CMK (cell line): Measurements from ENCODE around the gene DENND1B.

Source experiments
- DNase-seq: peaks from one replicate; pipeline ENCODE4 v3.0.0-alpha.2; 2010; ENCODE audit warnings: low read depth

The DENND1B gene

DNA sequence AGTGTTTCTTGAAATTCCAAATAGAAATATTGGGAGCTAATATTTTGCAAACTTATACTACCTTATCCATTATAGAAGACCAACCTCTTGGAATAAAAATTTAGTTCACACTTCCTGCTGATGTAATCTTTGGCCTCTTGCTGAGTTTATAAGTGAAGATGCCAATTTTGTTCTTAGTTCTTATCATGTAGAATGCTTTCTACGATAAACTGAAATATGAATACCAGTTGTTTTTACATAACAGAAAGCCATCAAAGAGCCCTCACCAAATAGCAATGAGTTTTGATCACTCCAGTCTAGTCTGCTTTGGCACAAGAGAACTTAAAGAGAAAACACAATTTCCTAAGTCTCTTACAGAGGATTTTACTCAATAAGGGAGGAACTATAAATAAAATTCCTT, 89.5 kb downstream of the DENND1B start:
- no peak for DNase-seq

DNA sequence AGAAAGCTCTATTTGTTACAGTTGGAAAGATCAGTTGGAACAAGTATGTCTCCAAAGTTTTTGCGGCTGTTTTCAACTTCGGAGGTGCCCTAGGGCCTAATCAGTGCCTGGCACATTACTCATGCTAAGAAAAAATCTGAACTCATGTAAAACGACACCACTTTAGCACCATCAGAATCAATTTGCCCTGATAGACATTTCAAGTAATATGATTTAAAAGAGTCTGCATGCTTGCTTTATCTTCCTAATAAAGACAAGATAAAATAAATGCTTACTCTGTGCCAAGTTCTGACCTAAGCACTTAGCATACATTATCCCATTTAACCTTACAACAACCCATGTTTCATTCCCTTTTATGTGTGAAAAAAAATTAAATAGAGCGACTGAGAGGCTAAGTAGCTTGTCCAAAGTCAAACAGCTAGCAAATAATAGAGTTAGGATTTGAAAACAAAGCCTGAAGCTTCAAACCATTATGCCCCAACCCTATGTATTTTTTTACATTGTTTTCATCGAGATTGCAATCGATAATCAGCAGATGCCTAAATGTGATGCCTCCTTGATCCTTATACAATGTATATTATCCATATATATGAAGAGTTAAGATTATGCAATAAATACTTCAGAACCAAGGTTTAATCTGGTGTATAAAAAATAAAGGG, 91.3 kb downstream of the DENND1B start:
- no peak for DNase-seq

DNA sequence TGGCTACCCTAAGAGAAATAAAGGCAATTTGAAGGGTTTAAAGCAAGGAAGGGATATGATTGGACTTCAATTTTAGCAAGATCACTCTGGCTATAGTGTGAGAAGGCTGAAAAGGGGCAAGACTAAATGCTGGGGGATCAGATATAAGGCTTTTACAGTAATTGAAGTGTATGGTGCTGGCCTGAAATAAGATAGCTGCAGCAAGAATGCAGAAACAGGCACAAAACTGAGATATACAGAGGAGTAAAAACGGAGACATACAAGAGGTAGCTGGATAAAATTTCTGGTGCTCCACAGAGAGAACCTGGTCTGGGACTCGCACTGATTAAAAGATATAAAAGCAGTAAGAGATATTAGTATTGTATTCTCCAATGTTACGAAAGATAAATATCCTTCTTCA, 92.0 kb downstream of the DENND1B start:
- no peak for DNase-seq

DNA sequence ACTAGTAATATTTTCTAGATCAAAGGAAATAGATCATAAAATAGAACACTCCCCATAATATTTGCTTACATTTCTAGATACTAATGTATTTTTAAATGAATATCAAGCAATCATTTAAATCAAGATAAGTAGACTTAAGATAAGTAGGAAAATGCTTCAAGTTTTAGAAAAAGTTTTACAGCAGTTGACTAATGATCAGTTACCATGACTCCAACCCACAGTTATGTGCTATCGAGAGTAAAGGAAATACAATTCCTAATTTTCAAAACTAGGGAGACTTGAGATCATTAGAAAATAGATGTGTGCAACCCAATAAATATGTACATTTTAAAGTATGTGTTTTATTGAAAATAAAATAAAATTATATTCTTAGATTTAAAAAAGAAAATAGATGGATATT, 95.0 kb downstream of the DENND1B start:
- DNase-seq: no peak

DNA sequence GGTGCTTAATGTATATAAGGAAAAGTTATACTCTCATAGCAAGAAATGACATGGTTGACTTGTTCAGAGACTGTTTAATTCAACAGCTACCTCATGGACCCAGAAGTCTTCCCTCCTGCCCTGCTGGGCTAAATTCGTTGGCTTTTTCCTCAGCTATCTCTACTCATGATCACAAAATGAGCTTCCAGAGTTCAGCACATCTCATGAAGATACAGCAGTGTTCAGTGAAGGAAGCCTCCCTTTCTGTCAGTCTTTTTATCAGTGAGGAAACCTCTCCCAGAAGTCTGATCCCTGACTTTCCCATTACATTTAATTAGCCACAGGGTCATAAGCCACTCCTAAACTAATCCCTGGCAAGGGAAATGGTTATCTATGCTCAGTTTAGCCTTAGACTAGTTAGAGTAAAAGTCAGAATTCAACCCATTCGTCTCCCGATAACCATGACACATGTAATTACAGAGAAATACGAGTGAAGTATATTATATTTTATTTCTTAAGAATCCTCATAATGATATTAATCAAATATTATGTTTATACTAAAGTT, 97.5 kb downstream of the DENND1B start:
- no peak for DNase-seq

DNA sequence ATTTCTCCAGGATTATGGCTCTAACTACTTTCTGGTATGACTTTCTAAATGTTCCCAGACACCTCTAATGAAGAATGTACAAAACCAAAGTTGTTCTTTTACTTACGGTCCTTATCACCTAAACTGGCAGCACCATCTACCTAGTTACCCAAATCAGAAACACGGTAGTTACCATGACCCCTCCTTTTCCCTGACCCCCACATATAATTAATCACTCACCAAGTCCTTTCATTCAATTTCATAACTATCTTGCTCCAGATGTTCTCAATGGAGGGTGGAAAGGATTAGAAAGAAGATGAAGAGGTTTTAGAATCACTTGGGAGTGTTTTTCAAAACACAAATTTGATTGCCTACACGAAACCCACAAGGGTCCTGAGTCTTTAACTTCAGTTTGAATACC, 98.0 kb downstream of the DENND1B start:
- no peak for DNase-seq

DNA sequence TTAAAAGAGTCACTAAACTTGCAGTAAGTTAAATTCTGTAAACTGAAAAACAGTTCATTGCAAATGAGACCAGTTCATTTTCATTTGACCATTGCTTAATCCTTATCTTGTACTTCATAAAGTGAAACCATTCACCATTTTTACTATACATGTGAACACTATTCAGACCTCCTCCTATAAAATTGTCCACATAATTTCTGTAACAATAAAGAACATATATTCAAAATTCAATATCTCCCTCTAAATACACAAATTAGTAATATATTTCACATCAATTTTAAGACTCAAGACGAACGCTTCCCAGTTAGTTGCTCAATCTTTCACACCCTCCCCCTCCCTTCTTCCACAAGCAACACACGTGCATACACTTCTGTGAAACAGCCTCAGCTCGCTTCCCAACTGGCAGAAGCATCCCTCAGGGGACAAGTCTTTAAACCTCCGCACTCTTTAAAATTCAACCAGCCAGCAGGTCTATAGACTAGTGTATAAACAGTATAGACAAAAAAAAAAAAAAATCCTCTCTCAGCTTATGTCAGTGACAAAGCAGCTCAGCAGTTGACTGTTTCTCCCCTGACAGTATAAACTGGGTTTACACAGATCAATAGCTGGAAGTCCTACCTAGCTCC, 99.6 kb downstream of the DENND1B start:
- no peak for DNase-seq

DNA sequence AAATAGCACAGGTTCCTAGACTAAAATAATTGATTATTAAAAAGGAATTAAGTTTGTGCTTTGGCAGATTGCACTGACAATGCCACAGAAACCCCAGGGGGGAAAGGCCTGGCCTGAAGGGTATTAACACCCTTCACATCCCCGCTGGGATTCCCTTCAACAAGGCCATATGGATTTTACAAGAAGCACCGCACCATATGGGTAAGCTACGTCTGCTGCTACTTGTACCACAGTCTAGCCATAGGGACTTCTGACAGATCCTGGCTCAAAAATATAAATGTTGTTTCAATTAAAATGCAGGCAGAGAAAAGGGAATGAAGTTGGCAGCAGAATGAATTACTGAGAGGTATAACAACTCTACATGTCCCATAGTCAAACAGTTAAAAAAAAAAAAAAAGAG, 101.0 kb downstream of the DENND1B start:
- no peak for DNase-seq

DNA sequence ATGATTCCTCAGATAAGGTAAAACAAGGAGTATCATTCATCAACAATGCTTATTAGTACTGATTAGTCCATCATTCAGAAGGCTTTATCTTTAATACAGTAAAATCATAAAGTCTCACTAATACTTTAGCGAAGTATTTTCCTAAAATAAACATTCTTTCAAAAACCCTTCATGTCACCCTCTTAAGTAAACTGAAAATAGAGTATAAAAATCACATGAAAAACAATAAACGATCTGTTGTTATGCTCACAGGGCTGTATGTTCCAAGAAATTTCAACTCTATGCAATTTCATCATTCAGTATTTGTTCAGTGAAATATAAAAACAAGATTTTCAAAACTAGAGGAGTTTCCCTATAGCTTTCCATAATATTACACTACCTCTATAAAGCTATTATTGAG, 102.0 kb downstream of the DENND1B start:
- DNase-seq: no peak

DNA sequence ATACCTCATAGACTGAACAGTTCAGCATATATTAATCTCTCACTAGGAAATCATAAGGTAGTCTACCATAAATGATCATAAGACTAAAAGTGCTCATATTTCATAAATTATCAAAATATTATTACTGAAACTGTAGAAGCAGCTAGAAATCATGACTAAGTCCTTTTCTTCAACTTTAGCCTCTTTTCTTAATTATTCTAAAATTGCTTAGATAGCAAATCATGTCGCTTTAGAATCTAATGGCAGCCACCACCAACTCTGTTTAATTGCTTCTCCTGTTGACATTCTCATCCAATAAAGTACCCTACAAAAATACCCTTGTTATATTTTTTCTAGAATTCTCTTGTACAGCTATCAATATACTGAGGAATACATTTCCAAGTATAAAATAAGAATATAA, 102.9 kb downstream of the DENND1B start:
- DNase-seq: no peak

DNA sequence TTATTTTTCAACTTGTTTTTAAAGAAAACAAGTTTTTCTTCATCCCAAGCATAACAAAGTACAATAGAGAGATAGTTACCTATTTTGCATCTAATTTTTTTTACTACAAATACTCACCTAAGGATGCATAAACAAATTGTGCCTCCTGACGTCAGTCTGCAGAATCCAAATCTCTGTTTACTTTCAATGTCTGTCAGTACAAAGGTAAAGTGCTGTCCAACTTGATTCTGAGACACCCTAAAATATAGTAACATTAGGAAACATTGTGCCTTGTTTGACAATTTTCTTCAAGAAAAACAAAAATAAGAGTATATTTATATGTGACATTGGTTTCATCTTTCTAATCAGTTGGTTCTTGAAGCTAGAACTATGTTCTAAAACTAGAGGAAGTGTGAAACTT, 103.4 kb downstream of the DENND1B start:
- no peak for DNase-seq

DNA sequence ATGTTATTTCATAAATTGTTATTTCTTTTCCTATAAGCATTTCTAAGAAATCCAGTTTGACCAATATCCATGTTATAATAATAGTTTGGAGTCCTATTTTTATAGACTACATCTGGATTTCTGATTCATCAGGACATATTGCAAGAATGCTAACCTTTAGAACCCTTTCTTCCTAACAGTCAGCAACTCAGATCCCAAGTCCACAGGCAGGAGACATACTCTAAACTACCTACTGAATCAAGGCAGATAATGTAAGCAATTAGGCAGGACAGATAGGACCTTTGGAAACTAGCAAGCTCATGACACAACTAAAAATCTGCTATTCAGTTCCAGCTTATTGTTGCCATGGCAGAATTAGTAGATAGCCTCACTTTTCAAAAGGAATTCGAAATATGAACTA, 104.1 kb downstream of the DENND1B start:
- DNase-seq: no peak

DNA sequence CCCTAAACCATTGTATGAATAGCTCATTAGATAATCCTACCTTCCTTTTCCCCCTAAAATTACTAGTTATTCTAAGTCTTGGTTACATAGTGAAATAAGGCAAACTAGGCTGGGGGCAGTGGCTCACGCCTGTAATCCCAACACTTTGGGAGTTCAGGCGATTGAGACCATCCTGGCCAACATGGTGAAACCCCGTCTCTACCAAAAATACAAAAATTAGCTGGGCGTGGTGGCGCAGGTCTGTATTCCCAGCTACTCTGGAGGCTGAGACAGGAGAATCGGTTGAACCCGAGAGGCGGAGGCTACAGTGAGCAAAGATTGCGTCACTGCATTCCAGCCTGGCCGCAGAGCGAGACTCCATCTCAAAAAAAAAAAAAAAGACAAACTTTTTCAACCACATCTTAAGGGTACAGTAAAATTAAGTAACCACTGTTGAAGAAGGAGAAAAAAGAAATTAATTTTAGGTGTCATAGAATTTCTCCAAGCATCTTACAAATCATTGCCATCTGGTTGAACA, 108.5 kb downstream of the DENND1B start:
- DNase-seq: no peak

DNA sequence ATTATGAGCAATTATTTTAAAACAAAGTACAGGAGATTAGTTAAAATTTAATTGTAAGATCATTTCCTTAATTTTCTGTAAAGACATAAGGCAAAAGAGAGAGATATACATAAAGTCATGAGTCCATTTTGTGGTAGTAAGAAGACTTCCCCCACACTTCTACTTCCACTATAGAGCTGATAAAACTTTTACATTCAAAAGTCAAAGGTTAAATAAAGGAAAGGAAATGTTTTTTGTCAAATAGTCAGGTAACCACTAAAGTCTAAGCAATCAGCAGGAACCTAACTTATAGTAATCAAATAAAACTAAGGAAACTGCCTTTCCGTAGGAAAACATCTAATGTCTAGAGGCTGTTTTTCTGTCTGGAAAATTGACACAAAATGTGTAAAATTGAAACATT, 110.9 kb downstream of the DENND1B start:
- DNase-seq: no peak

DNA sequence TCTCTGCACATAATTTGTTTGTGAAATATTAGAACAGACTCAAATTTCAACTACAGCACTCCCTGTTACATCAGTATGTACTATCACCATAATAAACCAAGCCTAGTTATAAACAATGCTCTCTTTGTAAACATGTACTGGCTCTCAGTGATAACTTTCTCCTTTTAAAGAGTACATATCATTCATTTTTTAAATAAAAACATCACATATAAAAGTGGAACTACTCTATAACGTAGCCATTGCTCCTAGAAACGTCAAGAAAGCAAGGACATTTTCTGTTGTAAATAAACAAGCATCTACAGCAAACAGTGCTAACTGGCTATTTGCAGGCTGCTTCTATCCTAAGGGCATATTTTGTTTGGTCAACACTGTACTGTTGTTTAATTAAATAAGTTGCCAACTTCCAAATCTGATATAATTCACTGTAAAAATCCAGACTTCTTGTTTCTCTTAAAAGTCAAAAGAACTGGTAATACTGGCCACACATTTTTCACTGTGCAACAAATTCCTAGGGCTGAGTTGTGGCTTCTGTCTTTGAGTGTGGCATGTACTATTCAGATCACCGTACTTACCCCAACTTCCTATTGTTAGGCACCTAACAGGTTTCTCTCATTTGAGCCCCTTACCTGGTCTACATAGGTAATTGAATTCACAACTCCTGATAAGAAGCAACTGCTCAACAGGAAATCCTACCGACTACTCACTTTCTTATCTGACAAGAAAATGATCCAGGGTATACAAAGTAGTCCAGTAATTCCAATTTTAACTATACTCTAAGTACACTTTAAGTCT, 111.9 kb downstream of the DENND1B start:
- no peak for DNase-seq

DNA sequence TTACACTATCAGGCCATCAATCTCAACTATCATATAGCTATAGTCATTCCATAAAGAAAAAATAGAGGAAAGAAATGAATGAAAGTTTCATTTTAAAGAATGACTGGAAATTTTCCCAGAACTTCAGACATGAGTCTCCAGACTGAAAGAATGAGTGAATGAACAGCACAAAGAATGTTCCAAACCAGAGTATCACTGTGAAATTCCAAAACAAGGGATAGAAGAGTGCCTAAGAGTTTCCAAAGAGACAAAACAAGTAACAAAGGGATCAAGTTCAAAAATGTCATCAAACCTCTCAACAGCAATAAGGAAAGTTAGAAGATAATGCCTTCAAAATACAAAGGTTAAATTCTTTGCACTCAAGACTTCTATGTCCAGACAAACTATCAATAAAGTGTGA, 114.9 kb downstream of the DENND1B start:
- DNase-seq: no peak

DNA sequence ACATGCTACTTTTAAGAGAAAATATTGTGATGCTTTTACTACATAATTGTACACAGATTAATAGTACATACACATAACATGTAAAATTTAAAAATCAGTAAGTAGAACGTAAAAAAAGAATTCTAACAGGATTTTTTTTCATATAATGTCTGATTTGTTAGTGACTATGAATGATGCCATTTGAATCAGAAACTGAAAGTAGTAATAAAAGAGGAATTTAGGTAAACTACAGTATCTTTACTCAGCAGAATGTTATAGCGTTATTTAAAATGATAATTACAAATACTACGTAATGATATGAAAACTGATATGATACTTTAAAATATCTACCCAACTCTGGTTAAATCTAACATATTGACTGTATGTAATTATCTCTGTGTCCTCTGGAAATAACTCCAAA, 116.1 kb downstream of the DENND1B start:
- DNase-seq: no peak

DNA sequence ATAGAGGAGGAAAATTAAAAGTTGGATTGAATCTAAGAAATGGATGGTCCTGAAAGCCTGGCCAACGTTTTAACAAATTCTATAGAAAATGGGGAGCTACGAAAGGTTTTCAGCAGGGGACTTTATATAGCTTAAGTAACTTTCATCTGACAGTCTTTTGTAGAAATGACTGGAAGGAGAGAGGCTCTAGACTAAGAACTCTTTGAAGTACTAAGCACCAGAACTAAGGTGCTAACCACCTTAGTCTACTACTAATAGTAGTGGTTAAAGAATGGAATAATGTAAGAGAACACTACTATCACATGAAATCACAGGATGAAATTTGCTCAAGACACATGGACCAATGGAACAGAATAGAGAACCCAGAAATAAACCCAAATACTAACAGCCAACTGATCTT, 126.1 kb downstream of the DENND1B start:
- no peak for DNase-seq

DNA sequence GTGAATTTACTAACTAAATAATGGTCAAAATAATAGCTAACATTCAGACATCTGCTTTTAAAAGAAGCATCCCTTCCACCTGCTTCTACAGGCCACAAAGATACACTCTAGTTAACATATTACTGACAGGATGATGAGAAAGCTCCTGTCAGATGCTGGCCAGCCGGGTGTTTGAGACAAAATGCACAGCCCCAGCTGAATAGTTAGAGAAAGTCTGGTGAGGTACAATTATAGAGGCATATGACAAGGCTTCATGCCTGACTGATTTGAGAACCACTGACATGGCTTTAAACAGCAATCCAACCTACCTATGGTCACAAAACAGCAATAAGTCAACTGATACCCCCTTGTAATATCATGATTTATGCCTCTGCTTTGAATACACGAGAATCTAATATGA, 137.0 kb downstream of the DENND1B start:
- no peak for DNase-seq

DNA sequence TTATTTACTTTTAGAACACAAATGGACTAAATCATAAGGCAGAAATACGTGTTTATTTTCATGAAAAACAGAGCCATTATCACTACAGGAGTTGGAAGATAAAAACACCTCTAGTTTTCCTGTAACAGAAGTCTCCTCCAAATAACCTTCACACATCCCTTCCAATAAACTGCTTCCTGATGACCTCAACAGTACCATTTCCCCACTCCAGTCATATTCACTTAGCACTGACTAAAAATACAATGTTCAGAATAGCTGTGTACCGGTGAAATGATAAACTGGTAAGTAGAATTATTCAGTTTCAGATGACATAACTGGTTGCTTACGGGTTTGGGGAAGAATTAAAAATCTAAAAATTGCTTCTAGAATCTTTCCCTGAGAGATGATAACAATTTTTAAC, 137.9 kb downstream of the DENND1B start:
- DNase-seq: no peak

DNA sequence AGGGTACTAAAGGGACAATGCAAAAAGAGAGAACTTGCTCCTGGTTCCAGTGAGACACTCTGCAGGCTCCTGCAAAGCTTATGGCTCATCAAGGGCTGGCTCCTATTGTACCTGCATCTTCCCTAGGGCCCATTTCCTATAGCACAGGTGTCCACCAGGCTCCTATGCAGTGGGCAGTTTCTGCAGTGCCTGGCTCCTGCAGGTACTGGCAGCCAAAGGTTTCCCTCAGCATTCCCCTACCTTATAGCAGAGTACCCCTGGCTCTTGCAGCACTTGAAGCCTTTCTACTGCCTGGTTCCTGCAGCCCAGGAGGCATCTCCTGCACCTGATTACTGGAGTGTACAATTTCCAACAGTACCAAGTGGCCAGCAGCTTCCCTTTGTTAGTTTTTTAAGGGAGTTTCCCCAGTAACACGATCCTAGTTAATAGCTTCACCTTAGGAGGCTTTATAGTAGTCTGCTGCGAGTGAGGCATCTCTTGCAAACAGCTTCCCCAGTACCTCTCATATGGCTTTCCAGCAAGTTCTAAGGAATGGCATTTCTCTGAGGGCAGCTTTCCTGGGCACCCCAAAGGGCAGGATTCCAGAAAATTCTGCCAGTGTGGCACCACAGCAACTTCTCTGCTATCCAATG, 141.7 kb downstream of the DENND1B start:
- no peak for DNase-seq

DNA sequence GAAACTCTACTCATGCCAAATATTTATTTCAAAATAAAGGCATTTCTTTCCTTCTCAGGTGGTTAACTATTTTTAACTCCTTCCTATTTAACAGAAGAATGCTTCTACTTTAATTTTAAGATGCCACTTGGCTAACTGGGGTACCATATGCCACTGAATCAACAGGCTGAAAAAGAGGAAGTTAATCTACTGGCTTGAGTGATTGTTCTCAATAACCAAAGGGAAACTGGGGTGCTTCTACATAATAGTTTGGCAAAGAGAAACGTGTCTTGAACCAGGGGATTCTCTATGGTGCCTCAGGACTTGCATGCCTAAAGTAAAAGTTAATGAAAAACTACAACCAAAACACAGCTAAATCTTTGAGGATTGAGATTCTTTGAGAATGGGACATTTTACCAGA, 142.6 kb downstream of the DENND1B start:
- DNase-seq: no peak

DNA sequence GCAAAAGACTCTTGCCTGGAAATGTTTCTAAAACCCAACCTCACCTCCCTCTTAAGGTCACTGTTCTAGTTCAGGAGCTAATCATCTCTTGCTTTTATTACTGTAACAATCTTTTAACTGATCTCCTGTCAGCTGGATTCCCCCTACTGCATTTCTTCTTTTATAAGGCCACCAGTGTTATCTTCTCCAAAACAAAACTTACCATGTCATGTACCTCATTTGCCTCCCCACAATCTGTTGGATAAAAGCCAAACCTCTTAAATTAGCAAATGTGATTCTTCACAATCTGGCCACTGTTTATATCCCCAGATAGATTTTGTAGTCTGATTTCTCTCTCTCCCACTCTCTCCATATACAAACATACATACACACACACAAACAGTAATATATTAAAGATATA, 143.3 kb downstream of the DENND1B start:
- DNase-seq: no peak
